GM06990 (cell line): ENCODE measurements around the gene ITGB1BP1.
A peak's percentile ranks its signal among the peaks of the same experiment; 100 is the strongest.

Experiments used
- DNase-seq: peaks from one replicate; pipeline ENCODE4 v3.0.0-alpha.2; 2011; ENCODE audit not compliant: insufficient read length; ENCODE audit errors: extremely low read depth
- H3K27me3 ChIP-seq: replicated peaks from 2 replicates; pipeline ENCODE4 v1.6.0; 2011; ENCODE audit warnings: low read length; ENCODE audit not compliant: control insufficient read depth, insufficient read depth
- H3K36me3 ChIP-seq: 2 replicates; pipeline ENCODE4 v1.5.1; 2011; ENCODE audit warnings: low read length; ENCODE audit not compliant: control insufficient read depth, insufficient read depth
- H3K4me3 ChIP-seq: replicated peaks from 2 replicates; pipeline ENCODE4 v1.5.1; 2011; ENCODE audit warnings: low read depth, mild to moderate bottlenecking, control low read depth, low read length
- CTCF ChIP-seq: IDR thresholded peaks from 2 replicates; pipeline ENCODE4 v1.5.1; 2011; ENCODE audit warnings: low read length, control low read depth, mild to moderate bottlenecking, inconsistent platforms; ENCODE audit not compliant: insufficient read depth, poor library complexity, severe bottlenecking

Gene ITGB1BP1

GRCh38 chr2:9379391-9379755 lies 44.0 kb downstream of the ITGB1BP1 start:
- no peak for TF ChIP-seq CTCF
- Histone ChIP-seq H3K27me3 (no peaks in the 10 kb centered on the region), H3K4me3 (no peak overlapping the region), H3K36me3 (no peaks in the 10 kb centered on the region)
- DNase-seq = no peak

DNA sequence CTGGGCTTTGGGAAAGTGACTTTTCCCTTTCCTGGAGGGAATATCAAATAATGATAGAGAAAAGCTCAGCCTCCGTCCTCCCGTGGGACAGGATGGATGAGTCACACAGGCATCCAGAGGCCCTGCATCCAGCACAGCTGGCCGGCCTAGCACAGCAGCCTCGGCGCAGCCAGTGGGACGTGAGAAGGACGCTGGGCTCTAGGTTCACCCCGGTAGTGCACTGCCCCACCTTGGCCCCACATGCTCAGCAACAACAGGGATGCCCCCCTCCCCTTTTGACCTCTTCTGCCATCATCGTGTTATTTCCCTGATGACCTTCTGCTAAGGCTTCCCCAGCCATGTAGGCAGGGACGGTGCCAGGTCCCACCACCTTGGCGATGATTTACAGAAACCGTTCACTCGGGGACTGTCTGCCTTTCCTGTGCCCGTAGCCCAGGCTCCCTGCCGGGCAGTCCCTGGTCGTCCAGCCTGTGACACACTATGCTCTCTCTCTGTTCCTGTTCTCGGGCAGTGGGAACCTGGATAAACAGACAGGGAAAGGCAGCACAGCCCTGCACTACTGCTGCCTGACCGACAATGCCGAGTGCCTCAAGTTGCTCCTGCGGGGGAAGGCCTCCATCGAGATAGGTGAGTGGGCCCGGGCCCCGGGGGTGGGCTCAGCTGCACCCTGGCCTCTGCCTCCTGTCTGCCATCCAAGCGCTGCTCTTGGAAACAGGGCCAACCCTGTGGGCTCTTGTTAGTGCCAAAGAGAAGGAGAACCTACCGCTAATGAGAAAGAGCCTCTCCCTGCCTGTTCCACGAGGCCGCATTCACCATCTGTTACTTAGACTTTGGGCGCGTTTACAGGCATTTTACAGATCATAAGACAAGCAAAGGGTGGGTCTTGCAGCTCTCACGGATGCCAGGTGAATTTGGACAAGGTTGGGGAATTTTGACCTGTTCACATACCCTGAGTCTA lies 44.6 kb downstream of the ITGB1BP1 start:
- TF ChIP-seq CTCF = no peak
- Histone ChIP-seq H3K36me3 (no peaks in the 10 kb centered on the region), H3K27me3 (no peaks in the 10 kb centered on the region), H3K4me3 (no peak overlapping the region)
- no peak for DNase-seq

DNA sequence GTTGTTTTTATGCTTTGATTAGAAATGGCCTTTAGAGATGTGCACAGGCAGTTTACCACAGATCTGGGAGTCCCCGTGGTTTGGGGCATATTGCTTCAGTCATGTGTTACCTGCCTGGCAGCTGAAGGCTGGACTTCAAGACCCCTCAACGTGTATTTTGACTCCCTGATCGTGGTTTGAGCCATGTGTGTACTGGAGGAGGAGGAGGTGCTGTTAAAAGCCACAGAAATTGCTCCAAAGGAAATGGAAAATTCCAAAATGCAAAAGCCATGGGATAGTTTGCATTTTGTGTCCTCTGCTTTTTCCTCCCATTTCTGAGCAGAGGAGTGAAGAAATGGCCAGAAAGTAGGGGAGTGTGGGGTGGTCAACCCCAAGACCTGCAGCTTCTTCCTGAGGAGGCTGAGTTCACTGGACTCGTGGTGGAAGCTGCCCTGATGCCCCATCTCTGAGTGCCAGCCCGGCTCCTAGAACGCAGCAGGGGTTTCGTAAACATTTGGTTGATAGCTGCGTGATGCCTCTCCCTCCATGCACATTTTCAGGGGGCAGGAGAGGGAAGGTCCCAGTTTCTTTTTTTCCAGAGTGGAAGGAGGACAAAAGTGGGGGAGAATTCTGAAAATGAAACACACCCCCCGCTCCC lies 45.7 kb downstream of the ITGB1BP1 start:
- Histone ChIP-seq H3K36me3 (no peaks in the 10 kb centered on the region), H3K27me3 (no peaks in the 10 kb centered on the region), H3K4me3 (no peak overlapping the region)
- no peak for DNase-seq
- TF ChIP-seq CTCF = no peak

DNA sequence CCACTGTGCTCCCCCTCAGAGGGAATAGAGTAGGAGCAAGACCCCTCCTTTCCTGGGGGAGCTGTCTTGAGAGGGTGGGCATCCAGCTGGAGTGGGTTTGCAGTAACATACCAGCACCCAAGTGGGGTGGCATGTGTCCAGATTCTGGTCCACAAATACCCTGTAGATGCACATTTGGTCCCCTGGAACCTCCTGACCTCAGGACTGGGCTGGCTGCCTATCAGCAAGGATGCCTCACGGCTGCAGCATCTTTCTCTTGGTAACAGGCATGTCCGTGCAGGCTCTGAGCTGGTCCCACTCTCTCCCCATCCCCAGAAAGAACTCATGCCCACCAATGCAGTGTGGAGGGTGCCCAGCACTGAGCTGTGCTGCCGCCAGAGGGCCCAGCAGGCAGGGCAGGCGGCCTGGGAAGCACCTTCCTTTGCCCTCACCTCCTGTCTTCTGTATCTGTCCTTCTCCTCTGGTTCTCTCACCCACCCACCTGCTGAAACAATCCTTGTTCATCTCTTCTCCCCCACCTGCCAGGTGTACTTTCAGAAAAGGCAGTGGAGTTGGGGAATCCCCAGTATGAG lies 47.4 kb downstream of the ITGB1BP1 start:
- no peak overlapping the region for H3K4me3 ChIP-seq
- no peaks in the 10 kb centered on the region for H3K27me3 ChIP-seq
- peak; percentile 50 for TF ChIP-seq CTCF
- H3K36me3 ChIP-seq = no peaks in the 10 kb centered on the region
- DNase-seq = no peak

GRCh38 chr2:9374071-9374730 lies 49.1 kb downstream of the ITGB1BP1 start:
- H3K36me3 ChIP-seq = no peaks in the 10 kb centered on the region
- no peaks in the 10 kb centered on the region for H3K27me3 ChIP-seq
- no peak for TF ChIP-seq CTCF
- no peak overlapping the region for H3K4me3 ChIP-seq
- no peak for DNase-seq
